ENCODE data around the gene MYBL2. TPM values are rescaled to one million over a fixed set of nuclear protein-coding genes. Genes with fewer than 3 reads are reported as not detected.

Gene MYBL2
- total RNA-seq, 1 experiment from 2014 or later: 123 TPM

DNA sequence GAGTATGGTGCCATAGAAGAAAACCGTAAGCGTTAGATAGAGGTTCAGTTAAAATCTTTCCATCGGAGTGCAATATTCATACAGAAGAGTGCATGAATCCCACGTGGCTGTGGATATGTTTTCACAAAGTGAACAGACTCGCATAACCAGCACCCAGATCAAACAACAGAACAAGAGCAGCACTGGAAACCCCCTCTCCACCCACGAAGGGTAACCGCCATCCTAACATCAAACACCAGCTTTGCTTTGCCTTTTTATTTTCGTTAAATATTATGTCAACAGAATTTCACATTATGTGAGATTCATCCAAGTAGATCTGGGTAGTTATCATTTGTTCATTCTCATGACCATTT, 55.2 kb downstream of the MYBL2 start:
- no peak for DNase-seq (ENCODE audit: low spot score)

DNA sequence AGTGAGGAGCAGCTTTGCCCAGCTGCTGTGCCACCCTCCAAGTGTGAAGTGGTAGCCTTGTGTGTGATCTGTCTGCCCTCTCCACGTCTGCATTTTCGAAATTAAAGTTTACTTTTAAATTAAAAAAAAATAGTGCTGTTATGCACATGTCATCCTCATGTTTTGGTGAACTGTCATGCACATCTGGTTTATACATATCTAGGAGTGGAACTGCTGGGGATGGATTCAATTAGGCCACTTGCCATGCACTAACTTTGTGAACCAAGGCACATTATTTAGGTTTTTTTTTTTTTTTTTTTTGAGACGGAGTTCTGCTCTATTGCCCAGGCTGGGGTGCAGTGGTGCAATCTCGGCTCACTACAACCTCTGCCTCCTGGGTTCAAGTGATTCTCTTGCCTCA, 56.3 kb downstream of the MYBL2 start:
- DNase-seq (ENCODE audit: low spot score): no peak

DNA sequence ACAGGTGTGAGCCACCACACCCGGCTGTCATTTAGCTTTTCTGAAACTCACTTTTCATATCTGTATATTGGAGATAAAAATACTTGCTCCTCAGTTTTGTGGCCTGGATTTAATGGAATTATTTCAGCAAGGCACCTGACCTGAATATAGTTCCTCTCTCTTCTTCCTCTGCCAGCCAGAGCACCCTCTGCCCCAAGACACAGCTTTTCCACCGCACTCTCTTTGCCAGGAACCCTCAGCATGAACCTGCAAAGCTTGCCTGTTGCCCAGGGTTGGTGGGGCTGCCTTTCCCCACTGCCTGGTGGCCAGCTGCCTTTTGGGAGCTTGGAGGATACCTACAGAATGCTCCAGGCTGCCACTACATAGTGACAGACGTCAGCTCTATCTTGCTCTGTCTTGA, 56.8 kb downstream of the MYBL2 start:
- DNase-seq (ENCODE audit: low spot score): no peak

DNA sequence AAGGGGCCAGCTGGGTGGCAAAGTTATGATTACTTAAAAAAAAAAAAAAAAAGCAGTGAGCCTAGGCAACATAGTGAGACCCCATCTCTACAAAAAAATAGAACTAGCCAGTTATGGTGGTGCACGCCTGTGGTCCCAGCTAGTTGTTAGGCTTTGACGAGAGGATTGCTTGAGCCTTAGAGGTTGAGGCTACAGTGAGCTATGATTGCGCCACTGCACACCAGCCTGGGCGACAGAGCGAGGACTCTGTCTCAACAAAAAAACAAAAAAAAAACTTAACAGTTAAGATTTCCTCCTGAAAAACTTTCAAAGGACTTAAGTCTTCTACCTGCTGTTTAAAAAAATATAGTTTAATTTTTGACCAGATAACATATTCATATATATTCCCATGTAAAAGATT, 57.5 kb downstream of the MYBL2 start:
- DNase-seq (ENCODE audit: low spot score): no peak

DNA sequence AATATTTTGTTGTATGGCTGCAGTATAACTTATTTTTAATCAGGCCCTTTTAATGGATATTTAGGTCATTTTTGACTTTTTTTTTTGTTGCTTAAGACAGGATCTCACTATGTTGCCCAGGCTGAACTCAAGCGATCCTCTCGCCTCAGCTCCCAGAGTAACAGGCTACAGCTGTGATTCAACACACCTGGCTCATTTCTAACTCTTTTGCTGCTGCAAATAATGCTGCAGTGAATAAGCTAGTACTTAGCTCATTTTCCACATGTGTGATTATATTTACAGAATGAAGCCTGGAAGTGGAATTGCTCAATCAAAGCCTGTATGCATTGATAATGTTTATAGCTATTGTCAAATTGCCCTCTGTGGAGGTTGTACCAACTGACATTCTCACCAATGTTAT, 58.8 kb downstream of the MYBL2 start:
- DNase-seq (ENCODE audit: low spot score): no peak

DNA sequence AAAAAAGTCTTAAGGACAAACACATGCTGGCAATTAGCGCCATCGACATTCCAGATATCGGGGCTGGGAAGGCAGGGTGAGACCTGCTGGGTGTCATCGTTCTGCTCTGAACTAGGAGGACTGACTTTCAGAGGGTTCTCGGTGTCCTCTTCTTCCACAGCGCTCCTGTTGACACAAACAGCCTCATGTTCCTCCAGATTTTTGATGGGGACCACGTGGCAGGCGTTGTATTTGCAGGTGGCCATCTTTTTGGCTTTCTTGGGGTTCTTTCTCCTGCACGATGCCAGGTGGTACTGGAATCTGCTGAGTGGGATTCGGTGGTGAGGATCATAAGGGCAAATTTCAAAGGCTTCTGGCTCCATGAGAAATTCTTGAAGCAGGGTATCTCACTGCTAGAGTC, 59.4 kb downstream of the MYBL2 start:
- no peak for DNase-seq (ENCODE audit: low spot score)

DNA sequence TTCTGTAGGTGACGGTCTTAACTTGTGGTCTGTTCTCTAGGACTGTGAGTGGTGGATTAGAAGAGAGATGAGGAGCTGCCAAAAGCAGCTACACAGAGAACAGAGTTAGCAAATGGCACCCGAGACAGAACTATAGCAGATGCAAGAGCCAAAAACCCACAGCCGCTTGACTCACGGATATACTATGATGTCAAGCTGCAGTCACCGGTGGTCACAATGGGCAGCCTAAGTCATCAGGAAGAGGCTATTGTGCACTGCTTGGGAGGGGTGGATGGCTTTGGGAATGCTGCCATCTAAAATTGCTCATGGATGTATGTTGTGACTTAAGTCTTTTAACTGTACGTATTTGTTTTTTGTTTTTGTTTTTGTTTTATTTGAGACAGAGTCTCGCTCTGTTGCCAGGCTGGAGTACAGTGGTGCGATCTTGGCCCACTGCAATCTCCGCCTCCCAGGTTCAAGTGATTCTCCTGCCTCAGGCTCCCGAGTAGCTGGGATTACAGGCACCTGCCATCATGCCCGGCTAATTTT, 60.0 kb downstream of the MYBL2 start, which contains the start of gene GTSF1L:
GTSF1L (minus strand) TSS at position 192 of the 528 bp plus-strand sequence. CDS start 308 bp downstream, outside the sequence.
- no peak for DNase-seq (ENCODE audit: low spot score)

DNA sequence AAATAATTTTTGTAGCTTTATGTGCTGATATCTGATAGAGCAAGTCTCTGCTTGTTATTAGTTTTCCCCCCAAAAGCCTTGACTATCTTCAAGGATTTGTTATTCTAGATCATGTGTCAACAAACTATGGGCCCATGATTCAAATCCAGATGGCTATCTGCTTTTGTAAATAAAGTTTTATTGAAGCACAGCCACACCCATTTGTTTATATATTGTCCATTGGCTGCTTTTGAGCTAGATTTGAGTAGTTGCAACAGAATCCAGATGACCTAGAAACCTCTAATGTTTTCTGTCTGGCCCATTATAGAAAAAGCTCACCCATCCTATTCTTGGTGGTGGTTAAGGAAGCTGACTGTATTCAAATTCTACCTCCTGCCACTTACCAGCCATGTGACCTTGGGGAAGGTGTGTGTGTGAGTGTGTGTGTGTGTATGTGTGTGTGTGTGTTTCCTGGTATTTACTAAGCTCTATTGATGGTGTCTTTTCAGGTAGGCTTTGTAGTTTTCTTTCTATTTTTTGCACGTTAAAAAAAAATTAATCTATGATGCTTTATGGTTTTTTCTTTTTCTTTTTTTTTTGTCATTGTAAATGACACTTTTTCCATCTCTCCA, 61.2 kb downstream of the MYBL2 start:
- DNase-seq (ENCODE audit: low spot score): no peak

DNA sequence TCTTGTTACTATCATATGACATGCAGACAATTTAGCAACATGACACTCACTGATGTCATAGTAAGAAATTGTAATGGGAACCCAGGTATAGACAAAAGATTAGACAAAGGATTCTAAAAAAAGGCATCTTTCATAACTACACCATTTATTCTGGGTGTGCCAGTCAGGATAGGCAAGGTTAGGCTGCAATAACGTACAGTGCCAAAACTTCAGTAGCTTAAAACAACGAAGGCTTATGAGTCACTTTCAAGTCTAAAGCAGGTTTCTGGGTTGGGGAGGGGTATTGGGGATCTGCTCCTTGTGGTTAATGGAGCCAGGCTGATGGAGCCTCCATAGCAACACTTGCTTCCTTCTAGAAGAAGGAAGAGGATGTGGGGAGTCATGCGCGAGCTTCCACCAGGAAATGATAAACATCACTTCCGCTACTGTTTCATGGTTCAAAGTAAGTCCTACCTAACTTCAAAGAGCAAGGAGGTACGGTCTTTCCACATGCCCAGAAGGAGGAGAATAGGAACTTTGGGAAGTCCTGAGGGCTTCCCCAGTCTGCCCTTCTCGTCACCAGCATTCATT, 61.9 kb downstream of the MYBL2 start:
- DNase-seq (ENCODE audit: low spot score): no peak

DNA sequence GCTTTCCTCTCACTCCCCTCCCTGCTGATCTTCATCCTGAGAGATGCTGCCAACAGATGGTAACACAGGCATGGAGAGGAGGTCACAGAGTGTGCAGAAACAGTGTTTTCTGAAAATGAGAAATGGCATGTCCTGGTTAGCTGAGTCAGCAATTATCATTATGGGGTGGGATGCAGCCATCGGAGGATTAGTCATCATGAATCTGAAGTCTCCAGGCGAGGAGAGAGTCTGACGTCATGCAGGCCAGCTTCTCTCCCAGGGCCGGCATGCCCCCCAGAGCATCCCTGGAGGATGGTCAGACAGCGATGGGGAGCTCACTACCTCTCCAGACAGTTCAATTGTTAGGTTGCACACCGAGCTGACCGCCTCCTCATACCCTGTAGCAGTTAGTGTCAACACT, 64.6 kb downstream of the MYBL2 start:
- no peak for DNase-seq (ENCODE audit: low spot score)

DNA sequence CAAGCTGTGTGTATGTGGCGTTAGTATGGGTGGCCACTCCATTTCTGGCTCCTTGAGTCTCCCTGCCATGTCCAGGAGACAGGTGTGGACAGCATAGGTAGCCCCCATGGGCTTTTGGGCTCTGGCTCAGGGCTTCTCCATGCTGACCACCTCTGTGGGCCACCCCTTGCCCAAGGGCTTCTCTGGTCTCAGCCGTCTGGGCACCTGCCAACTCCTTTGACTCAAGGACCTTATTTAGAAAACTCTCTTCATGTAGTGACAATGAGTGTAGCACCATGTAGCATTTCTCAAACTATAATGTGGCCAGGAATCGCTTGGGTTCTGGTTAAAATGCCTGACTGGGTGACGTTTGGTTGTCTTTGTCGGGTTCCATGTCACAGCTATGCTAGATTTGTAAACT, 65.0 kb downstream of the MYBL2 start:
- DNase-seq (ENCODE audit: low spot score): no peak

DNA sequence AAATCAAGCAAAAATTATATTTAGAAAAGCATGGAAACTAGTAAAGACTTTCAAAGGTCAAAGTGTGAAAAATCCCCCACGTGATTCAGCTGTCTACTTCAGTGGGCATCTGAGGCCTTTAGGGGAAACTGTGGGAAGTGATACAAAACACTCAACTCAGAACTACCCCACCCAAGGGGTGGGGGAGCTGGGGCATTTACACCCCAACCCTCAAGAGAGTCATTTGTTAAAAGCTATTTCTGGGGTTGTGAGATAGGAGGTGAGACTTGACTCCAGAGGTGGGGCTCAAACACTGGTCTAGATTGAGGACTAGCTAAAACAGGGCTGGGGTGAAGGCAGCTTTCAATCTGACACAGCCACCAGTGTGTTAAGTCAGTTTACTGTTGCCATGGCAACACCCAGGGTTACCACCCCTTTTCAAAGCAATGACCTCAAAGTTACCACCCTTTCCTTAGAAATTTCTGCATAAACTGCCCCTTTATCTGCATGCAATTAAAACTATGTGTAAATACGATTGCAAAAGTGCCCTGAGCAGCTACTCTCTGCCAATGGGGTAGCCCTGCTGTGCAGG, 69.8 kb downstream of the MYBL2 start:
- peak; percentile 26 for DNase-seq (ENCODE audit: low spot score)

DNA sequence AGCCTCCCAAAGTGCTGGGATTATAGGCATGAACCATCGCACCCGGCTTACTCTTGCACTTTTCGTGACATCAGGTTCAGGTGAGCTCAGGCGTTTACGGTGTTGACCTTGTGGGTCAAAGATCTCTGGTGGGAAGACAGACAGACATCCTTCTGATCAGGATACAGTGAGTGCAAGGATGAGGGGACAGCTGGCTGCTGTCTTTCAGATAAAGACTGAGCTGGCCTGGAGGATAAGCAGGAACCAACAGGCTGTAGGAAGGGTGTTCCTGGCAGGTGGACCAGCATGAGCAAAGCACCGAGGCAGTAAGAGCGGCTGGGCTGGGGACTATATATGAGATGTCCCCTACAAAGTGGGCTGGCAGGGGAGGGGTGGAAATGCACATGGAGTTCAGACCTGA, 71.0 kb downstream of the MYBL2 start:
- no peak for DNase-seq (ENCODE audit: low spot score)

DNA sequence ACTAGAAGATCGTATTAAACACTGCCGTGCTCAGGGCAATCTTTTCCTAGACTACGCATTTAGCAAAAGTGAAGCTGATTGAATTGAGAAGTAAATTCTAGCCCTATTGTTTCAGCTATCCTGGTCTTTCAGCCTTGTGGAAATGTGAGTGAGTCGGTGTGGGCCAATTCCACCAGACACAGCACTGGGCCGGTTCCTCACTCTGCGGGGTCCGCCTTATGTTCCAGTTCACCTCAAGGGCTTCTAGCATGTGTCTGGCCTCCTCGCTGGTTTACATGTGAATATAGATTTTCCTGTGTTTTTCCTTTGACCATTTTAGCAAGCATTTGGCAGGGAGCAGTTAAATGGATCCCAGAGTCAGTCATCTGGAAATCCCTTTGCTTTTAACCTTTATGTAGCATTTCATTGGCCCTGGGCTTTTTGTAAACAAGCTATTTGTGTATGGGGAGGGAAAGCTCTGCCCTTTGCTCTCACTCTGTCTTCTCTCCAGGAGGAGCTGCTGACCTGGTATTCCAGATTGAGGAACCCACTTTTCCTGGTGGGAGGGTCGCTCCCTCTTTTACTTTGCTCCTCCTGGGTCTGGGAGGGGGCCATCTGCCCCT, 72.3 kb downstream of the MYBL2 start:
- no peak for DNase-seq (ENCODE audit: low spot score)

DNA sequence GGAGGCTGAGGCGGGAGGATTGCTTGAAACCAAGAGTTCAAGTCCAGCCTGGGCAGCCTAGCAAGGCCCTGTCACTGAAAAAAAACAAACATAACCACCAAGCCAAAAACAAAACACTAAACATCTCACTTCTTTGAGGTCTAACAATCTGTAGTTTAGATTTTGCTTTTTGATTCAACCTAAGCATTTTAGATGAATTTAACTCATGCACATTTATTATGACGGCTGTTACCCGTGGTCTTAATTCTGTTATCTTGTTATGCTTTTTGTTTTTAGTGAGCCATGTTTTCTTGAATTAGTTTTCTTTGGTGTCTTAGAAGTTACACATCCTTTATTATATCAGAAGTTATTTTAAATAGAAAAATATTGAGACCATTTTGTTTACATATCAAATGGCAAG, 73.7 kb downstream of the MYBL2 start:
- no peak for DNase-seq (ENCODE audit: low spot score)

DNA sequence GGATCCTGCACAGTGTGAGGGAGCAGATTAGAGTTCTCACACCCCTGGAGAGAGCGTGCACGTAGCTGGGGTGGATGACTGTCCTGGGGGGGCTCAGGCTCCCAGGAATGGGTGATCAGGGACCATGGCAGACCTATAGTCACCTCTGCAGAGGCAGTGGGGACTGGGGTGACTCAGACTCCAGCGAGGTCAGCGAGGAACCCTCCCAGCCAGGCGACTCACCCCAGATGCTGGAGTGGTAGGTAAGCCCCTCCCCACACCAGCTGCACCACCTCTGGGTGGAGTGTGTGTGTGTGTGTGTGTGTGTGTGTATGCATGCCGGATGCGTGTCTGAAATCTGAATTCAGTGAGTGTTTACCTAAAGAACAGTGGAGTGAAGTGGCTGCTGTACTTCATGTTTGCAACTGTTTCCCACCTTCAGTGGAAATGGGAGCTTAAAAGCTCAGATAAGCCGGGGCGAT, 77.3 kb downstream of the MYBL2 start:
- DNase-seq (ENCODE audit: low spot score): no peak

DNA sequence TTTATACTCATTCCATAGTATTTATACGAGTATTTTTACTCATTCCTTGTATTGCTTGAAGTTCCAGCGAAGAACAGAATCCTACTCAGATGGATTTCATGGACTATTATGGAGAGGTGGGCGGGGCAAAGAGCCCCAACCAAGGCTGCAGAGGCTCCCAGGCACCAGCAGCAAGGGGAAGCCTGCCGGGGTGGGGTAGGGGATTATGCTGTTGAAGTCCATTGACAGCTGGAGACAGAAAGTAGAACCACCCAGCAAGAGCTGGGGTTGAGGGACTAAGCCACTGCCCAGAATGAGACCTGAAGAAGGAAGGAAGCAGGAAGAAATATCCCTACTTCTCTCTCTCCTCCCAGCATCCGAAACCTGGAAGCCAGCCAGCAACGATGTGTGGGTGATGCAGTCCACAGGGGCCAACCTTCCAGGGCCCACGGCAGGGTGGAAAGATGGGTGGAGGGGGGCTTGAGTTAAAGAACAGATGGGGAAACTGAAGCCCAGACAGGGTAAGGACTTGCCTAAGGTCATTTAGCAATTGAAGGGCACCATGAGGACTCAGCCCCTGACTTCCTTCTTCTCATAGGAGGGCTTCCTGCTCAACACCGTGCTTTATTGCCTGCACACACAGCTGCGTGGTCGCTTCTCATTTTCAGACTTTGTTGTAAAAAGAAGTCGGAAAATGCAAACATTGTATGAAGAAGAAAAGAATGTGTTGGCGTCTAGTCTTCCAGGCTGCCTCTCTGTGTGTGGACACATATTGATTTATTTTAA, 78.2 kb downstream of the MYBL2 start:
- peak; percentile 43 for DNase-seq (ENCODE audit: low spot score)

DNA sequence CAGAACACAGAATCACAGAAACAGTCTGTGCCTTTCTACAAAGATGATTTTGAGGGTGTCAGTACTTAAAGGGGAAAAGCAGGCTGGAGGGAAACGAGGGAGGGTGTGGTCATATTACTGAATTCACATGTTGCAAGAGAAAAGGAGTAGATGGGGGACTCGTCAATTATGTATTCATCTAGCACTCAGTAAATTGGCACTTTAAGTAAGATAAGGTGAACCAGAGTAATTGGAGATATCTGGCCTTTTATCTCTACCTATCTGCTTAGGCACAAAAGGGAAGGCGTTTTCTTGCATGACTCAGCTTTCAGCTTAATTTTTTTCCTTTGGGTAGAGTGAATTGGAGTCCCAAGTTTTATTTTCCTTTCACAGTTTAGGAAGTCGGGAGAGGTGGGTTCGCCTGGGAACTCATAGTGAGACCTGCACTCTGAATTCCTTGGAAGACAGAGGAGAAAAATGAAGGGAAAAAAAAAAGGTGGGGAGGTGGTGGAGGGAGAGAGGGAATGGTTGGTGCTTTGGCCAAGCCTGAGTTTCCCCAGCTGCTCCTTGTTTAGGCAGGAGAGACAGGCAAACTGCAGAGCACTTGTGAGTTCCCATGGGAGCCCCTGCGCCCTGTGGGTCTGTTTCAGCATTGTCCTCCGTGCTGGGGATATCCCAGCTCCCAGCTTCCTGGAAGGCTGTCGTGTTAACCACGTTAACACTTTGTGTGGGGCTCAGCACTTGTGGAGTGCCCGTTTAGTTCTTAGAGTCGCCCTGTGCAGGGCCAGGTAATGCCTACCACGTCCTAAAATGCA, 79.6 kb downstream of the MYBL2 start:
- DNase-seq (ENCODE audit: low spot score): no peak

DNA sequence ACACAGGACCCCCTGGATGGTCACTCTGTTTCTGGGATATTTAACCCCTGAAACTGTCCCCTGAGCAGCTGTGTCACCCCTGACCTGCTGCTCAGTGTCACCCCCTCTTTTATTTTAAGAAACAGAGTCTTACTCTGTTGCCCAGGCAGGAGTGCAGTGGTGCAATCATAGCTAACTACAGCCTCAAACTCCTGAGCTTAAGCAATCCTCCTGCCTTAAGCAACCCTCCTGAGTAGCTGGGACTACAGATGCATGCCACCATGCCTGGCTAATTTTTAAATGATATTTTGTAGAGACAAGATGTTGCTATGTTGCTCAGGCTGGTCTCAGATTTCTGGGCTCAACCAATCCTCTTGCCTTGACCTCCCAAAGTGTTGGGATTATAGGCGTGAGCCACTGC, 81.4 kb downstream of the MYBL2 start:
- DNase-seq (ENCODE audit: low spot score): no peak

DNA sequence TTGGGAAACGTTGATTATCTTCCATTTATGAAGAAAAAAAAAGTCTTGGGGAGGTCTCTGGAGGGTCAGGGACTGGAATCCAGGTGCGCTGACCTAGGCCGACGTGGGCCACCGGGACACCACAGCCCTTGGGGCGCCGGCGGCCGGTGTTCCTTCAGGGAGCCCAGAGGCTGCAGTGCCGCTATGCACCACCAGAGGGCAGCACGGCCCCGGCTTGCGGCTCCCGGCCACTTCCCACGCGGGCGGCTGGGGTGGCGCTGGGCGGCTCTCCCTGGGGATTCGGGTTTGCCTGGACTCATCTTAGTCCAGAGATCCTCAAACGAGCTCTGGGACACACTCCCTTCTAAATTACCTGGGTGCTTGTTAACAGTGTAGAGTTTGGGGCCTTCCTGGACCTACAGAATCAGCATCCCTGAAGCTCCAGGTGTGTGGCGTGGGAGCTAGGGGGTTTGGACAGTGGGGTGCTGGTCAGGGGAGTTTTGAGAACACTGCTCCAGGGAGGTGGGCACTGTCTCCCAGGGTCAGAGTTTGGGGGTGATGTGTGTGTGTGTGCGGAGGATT, 82.9 kb downstream of the MYBL2 start:
- DNase-seq (ENCODE audit: low spot score): peak; percentile 90

DNA sequence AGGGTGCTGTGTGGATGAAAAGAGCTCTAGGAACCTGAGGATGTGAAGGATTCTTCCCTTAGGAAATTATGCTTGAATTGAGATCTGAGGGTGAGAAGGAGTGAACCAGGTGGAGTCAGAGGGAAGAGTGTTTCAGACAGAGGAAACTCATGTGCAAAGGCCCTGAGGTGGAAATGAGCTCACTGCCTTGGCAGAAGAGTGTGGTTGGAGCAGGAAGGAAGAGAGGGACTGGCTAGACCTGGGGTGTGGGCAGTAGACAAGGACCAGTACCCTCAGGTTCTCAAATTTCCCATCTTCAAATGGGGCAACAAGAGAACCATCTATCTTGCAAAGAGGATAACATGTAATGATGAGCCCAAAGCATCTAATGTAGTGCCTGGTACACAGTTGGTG, 83.9 kb downstream of the MYBL2 start:
- DNase-seq (ENCODE audit: low spot score): no peak
